ENCODE results near the gene RAD21L1.

Gene RAD21L1

GRCh38 chr20:1274485-1275311 is 48.9 kb downstream of the RAD21L1 start:
- DNase-seq = no peak

- no peak for DNase-seq
Observed at GRCh38 chr20:1275919-1276318, 50.1 kb downstream of the RAD21L1 start.

- no peak for DNase-seq
Observed at GRCh38 chr20:1277529-1278322, 51.9 kb downstream of the RAD21L1 start.

GRCh38 chr20:1278993-1279392 is 53.1 kb downstream of the RAD21L1 start:
- no peak for DNase-seq

- DNase-seq = no peak
Observed at GRCh38 chr20:1280195-1281102, 54.6 kb downstream of the RAD21L1 start.

GRCh38 chr20:1281279-1282057 is 55.6 kb downstream of the RAD21L1 start:
- no peak for DNase-seq

GRCh38 chr20:1282966-1283365 is 57.1 kb downstream of the RAD21L1 start:
- no peak for DNase-seq

- no peak for DNase-seq
Observed at GRCh38 chr20:1283522-1284510, 58.0 kb downstream of the RAD21L1 start.

GRCh38 chr20:1286267-1287024 is 60.6 kb downstream of the RAD21L1 start:
- no peak for DNase-seq

GRCh38 chr20:1287306-1287705 is 61.5 kb downstream of the RAD21L1 start:
- DNase-seq = no peak

- DNase-seq = no peak
Observed at GRCh38 chr20:1287787-1288569, 62.1 kb downstream of the RAD21L1 start.

- DNase-seq = no peak
Observed at GRCh38 chr20:1291191-1291741, 65.4 kb downstream of the RAD21L1 start.

GRCh38 chr20:1292620-1293019 is 66.8 kb downstream of the RAD21L1 start:
- no peak for DNase-seq

GRCh38 chr20:1293641-1294379 is 68.0 kb downstream of the RAD21L1 start:
- no peak for DNase-seq

GRCh38 chr20:1294497-1294896 is 68.7 kb downstream of the RAD21L1 start:
- no peak for DNase-seq

GRCh38 chr20:1295276-1295930 is 69.6 kb downstream of the RAD21L1 start:
- DNase-seq = no peak

- no peak for DNase-seq
Observed at GRCh38 chr20:1296117-1296610, 70.3 kb downstream of the RAD21L1 start.

Data from inflammatory macrophage treated with lipopolysaccharide for 4 hours (primary cell).